IPS-20b (cell line): ENCODE results near the gene CCDC8.
A peak's percentile ranks its signal among the peaks of the same experiment; 100 is the strongest.
"Not testable (repeated sequence)": the region's sequence is repeated elsewhere in the genome, so short reads cannot be mapped to it uniquely, and the experiment has no call there.

ENCODE experiments used
- H3K27ac ChIP-seq: one replicate; pipeline ENCODE4 v1.5.1; 2013; ENCODE audit warnings: low read length
- H3K27me3 ChIP-seq: 2 replicates; pipeline ENCODE4 v1.6.1; 2013; ENCODE audit warnings: mild to moderate bottlenecking, low read length, inconsistent platforms; ENCODE audit not compliant: insufficient read depth
- H3K36me3 ChIP-seq: 2 replicates; pipeline ENCODE4 v1.6.1; 2013; ENCODE audit warnings: low read depth, mild to moderate bottlenecking, inconsistent platforms, low read length, moderate library complexity; ENCODE audit not compliant: insufficient read depth
- H3K4me1 ChIP-seq: 2 replicates; pipeline ENCODE4 v1.6.1; 2013; ENCODE audit warnings: mild to moderate bottlenecking, control low read depth, inconsistent platforms, low read length, moderate library complexity; ENCODE audit not compliant: insufficient read depth
- H3K4me3 ChIP-seq: 2 replicates; pipeline ENCODE4 v1.5.1; 2013; ENCODE audit warnings: mild to moderate bottlenecking, low read length, inconsistent platforms
- H3K9ac ChIP-seq: 2 replicates; pipeline ENCODE4 v1.6.1; 2013; ENCODE audit warnings: low read depth, mild to moderate bottlenecking, inconsistent platforms, low read length, moderate library complexity
- H3K9me3 ChIP-seq: 2 replicates; pipeline ENCODE4 v1.6.1; 2013; ENCODE audit warnings: mild to moderate bottlenecking, low read depth, low read length, inconsistent platforms; ENCODE audit not compliant: insufficient read depth

The CCDC8 gene

DNA sequence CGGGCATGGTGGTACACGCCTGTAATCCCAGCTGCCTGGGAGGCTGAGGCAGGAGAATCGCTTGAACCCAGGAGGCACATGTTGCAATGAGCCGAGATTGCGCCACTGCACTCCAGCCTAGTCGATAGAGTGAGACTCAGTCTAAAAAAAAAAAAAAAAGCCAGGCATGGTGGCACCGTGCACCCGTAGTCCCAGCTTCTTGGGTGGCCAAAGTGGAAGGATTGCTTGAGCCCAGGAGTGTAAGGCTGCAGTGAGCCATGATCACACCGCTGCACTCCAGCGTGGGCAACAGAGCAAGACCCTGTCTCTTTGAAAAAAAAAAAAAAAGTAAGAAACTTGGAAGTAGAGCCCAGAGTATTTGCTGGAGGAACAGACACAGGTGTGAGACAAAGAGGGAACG, 27.7 kb downstream of the CCDC8 start:
- Histone ChIP-seq H3K36me3 (peaks cover 92% of the 10 kb centered on the region), H3K4me1 (no peaks in the 10 kb centered on the region), H3K27me3 (no peaks in the 10 kb centered on the region), H3K4me3 (no peak overlapping the region), H3K9ac (no peak overlapping the region), H3K9me3 (no peaks in the 10 kb centered on the region), H3K27ac (no peak overlapping the region)

- Histone ChIP-seq H3K4me3 (no peak overlapping the region), H3K27ac (no peak overlapping the region), H3K27me3 (no peaks in the 10 kb centered on the region), H3K4me1 (no peaks in the 10 kb centered on the region), H3K9me3 (no peaks in the 10 kb centered on the region), H3K36me3 (peaks cover 96% of the 10 kb centered on the region), H3K9ac (no peak overlapping the region)
These were observed 29.0 kb downstream of the CCDC8 start for GRCh38 chr19:46384396-46384795.

DNA sequence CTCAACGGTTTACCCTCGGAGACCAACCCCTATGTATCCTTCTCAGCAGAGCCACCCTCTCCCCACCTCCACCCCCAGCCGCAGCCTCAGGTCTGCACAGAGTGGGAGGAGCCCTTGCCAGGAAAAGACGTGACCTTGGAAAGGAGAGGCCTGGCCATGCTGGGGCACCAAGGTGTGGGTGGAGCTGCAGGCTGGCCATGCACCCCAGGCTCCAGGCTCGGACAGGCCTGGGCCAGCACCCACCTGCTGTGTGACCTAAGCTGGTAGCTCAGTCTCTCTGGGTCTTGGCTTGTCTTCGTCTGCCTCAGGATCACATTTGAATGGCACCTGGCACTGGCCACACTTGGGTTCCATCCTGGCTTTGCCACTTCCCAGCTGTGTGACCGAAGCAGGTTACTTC, 29.5 kb downstream of the CCDC8 start:
- H3K36me3 ChIP-seq, result peaks cover 96% of the 10 kb centered on the region
- no peaks in the 10 kb centered on the region for H3K4me1 ChIP-seq

GRCh38 chr19:46383171-46383815, 30.1 kb downstream of the CCDC8 start:
- Histone ChIP-seq H3K27me3 (no peaks in the 10 kb centered on the region), H3K9me3 (no peaks in the 10 kb centered on the region), H3K9ac (no peak overlapping the region), H3K36me3 (peaks cover 95% of the 10 kb centered on the region), H3K4me3 (no peak overlapping the region), H3K27ac (no peak overlapping the region), H3K4me1 (no peaks in the 10 kb centered on the region)

More for the DNA sequence above, 29.5 kb downstream of the CCDC8 start:
- Histone ChIP-seq H3K27me3 (no peaks in the 10 kb centered on the region), H3K9me3 (no peaks in the 10 kb centered on the region), H3K27ac (no peak overlapping the region), H3K4me3 (no peak overlapping the region), H3K9ac (no peak overlapping the region)

DNA sequence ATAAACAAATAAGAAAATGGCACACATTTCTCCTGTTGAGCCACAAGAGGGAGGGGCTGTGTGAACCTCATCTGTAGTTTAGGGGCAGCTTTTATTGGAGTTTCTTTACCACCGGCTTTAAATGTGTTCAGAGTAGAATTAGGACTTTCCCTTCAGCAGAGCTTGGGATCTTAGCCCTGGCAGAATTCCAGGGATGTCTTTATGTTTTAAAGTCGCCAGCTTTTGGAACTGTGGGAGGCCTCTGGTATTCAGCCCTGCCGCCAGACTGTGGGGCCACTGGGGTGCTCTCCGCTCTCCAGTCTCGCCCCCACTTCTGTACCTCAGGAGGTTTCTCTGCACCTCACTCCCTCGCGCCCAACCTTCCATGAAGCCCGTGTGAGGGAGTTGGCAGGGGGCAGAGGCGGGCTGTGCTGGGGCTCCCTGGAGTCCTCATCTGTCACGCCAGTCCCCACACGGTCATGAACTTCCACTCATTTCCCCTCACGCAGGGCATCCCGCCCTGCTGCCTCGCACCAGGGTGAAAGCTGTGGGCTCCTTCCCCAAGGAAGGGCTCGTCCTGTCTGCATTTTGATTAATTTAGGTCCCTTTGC, 31.5 kb downstream of the CCDC8 start:
- Histone ChIP-seq H3K9me3 (no peaks in the 10 kb centered on the region), H3K4me3 (no peak overlapping the region), H3K27me3 (no peaks in the 10 kb centered on the region), H3K36me3 (peaks cover 95% of the 10 kb centered on the region), H3K4me1 (no peaks in the 10 kb centered on the region), H3K27ac (no peak overlapping the region), H3K9ac (no peak overlapping the region; the same call in 1 of the 2 replicates)

DNA sequence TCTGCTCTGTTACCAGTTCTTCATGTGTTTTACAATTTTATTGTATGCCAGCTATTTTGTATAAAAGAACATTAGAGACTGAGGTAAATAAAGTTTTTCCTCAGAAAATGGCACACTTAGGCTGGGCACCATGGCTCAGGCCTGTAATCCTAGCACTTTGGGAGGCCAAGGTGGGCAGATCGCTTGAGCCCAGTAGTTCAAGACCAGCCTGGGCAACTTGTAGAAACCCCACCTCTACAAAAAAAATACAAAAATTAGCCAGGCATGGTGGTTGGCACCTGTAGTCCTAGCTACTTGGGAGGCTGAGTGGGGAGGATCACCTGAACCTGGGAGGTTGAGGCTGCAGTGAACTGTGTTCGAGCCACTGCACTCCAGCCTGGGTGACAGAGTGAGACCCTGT, 32.0 kb downstream of the CCDC8 start:
- peaks cover 95% of the 10 kb centered on the region for H3K36me3 ChIP-seq
- H3K9me3 ChIP-seq, result no peaks in the 10 kb centered on the region
- no peak overlapping the region for H3K9ac ChIP-seq
- no peaks in the 10 kb centered on the region for H3K27me3 ChIP-seq
- H3K27ac ChIP-seq, result no peak overlapping the region
- H3K4me1 ChIP-seq, result no peaks in the 10 kb centered on the region
- H3K4me3 ChIP-seq, result no peak overlapping the region

GRCh38 chr19:46380690-46381089, 32.7 kb downstream of the CCDC8 start:
- Histone ChIP-seq H3K27me3 (no peaks in the 10 kb centered on the region), H3K27ac (no peak overlapping the region), H3K4me1 (no peaks in the 10 kb centered on the region), H3K4me3 (no peak overlapping the region), H3K9me3 (no peaks in the 10 kb centered on the region), H3K36me3 (peaks cover 96% of the 10 kb centered on the region), H3K9ac (no peak overlapping the region)

GRCh38 chr19:46378268-46378667, 35.1 kb downstream of the CCDC8 start:
- peaks cover 80% of the 10 kb centered on the region for H3K36me3 ChIP-seq
- H3K27ac ChIP-seq, result no peak overlapping the region
- H3K27me3 ChIP-seq, result no peaks in the 10 kb centered on the region

DNA sequence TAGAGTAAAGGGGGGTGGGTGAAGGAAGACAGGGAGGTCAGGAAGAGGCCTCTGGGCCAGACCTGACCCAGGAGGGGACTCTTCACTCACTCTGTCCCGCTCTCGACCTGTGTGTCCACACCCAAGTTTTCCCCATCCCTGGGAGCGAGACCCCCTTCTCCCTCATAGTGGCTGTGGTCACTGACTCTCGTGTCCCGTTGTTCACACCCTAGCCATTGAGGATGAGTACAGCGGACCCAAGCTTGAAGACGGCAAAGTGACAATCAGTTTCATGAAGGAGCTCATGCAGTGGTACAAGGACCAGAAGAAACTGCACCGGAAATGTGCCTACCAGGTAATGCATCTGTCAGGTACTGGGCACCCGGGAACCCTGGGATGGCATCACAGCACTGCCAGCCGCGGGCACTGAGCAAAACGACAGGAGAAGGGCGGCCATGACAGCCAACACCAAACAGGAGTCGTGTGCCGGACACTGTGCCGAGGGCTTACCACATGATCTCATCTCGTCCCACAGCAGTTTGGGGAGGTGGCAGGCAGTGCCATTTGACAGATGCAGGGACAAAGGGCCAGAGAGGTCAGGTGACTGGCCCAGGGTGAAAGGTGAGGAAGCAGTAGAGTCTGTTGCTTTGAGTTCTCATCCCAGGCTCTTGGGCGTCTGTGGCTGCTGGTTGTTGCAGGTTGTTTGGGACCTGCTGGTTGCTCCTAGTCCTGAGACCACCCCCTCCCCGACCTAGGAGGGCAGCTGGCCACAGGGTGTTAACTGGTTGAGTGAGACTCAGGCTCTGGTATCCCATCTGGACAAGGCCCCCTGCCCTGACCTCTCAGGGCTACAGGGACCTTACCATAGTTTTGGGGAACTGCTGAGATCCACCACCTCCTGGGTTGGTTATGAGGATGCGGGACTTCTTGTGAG, 36.9 kb downstream of the CCDC8 start:
- H3K9me3 ChIP-seq, result no peaks in the 10 kb centered on the region
- no peak overlapping the region for H3K9ac ChIP-seq
- H3K4me3 ChIP-seq, result no peak overlapping the region
- H3K27ac ChIP-seq, result no peak overlapping the region
- H3K36me3 ChIP-seq, result peaks cover 62% of the 10 kb centered on the region
- H3K4me1 ChIP-seq, result peaks cover 22% of the 10 kb centered on the region
- H3K27me3 ChIP-seq, result no peaks in the 10 kb centered on the region

More at GRCh38 chr19:46378268-46378667, 35.1 kb downstream of the CCDC8 start:
- H3K4me1 ChIP-seq, result peaks cover 8% of the 10 kb centered on the region; the same call in 1 of the 2 replicates
- H3K4me3 ChIP-seq, result no peak overlapping the region
- H3K9me3 ChIP-seq, result no peaks in the 10 kb centered on the region
- H3K9ac ChIP-seq, result no peak overlapping the region

- H3K27me3 ChIP-seq, H3K4me3 ChIP-seq, H3K9me3 ChIP-seq, H3K9ac ChIP-seq: not testable (repeated sequence)
- peaks cover 24% of the 10 kb centered on the region for H3K4me1 ChIP-seq
- H3K36me3 ChIP-seq, result peaks cover 53% of the 10 kb centered on the region
- peak overlapping the region; percentile 22 for H3K27ac ChIP-seq
These were observed 37.8 kb downstream of the CCDC8 start for GRCh38 chr19:46375476-46376067.

DNA sequence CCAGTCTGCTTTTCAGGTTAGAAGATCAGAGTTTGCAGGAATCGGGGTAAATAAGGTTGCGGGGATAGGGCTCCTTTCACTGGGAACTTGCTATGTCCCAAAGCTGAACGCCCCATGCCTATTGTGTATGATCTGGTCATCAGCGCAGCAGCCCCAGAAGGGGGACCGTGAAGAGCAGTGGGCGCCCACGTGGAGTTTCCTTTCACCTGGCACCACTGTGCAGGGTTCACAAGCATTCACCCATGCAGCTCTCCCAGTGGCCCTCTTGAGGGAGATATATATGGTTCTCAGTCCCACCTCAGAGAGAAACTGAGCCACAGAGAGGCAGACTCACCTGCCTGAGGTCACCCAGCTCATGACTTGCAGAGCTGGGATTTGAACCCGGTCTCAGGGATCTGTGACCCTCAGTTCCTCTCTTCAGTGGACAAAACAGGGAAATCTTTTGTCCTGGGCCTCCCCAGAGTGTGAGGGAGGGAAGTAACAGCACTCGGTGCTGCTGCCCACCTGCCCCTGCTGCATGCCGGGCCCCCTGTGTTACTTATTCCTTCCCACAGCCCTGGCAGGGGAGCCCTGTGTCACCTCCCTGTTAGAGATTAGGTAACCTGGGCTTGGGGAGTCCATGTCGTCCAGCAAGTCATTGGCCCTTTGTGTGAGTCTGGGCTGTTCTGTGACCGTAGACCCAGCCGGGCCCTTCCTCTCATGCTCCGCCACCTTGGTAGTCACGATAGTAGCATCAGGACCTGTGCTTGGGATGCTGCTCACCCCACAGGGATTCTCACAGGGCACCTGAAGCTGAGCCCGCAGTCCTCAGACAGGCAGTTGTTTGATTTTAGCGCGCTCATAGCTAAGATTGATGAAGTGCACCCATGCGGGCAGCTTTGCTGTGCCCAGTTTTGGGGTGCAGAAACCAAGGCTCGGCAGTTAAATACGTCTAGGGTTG, 38.6 kb downstream of the CCDC8 start:
- no peaks in the 10 kb centered on the region for H3K27me3 ChIP-seq
- peak overlapping the region; percentile 73; the same call in 1 of the 2 replicates for H3K9ac ChIP-seq
- no peaks in the 10 kb centered on the region for H3K9me3 ChIP-seq
- peaks cover 45% of the 10 kb centered on the region for H3K36me3 ChIP-seq
- peaks cover 24% of the 10 kb centered on the region for H3K4me1 ChIP-seq
- no peak overlapping the region for H3K4me3 ChIP-seq
- H3K27ac ChIP-seq, result peak overlapping the region; percentile 41
